Neural cell (in vitro differentiated cells): Measurements from ENCODE around the gene VPS8. TPM values are rescaled to one million over a fixed set of nuclear protein-coding genes. Genes with fewer than 3 reads are reported as not detected.

Source experiments
- H2AFZ ChIP-seq: fragments of 200-600, 300-800 bp; sonication (generic), shearing (Covaris generic); 2 replicates; pipeline ENCODE4 v1.6.0; 2014; ENCODE audit warnings: low read depth, mild to moderate bottlenecking, antibody characterized with exemption, low read length, moderate library complexity
- H3F3A ChIP-seq: fragments of 200-600 bp; shearing (Covaris generic); 2 replicates; pipeline ENCODE4 v1.6.1; 2016; ENCODE audit warnings: mild to moderate bottlenecking, moderate library complexity, mixed read lengths, antibody characterized with exemption, low read length; ENCODE audit not compliant: insufficient read depth, poor library complexity, severe bottlenecking
- H3K27ac ChIP-seq: fragments of 200-600, 300-800 bp; sonication (generic), shearing (Covaris generic); 2 replicates; pipeline ENCODE4 v1.5.1; 2014; ENCODE audit warnings: mild to moderate bottlenecking, low read length, moderate library complexity
- H3K27me3 ChIP-seq: fragments of 300-800, 200-600 bp; sonication (generic), shearing (Covaris generic); 2 replicates; pipeline ENCODE4 v1.6.0; 2014; ENCODE audit warnings: mild to moderate bottlenecking, low read depth, low read length, moderate library complexity; ENCODE audit not compliant: insufficient read depth
- H3K36me3 ChIP-seq: fragments of 300-800, 200-600 bp; sonication (generic), shearing (Covaris generic); 2 replicates; pipeline ENCODE4 v1.5.1; 2014; ENCODE audit warnings: mild to moderate bottlenecking, antibody characterized with exemption, low read length, moderate library complexity; ENCODE audit not compliant: insufficient read depth
- H3K4me2 ChIP-seq: fragments of 300-800, 200-600 bp; sonication (generic), shearing (Covaris generic); 2 replicates; pipeline ENCODE4 v1.6.0; 2014; ENCODE audit warnings: mild to moderate bottlenecking, low read length
- H3K4me3 ChIP-seq: fragments of 300-800, 200-600 bp; sonication (generic), shearing (Covaris generic); 2 replicates; pipeline ENCODE4 v1.5.1; 2014; ENCODE audit warnings: mild to moderate bottlenecking, low read length, moderate library complexity
- H3K79me2 ChIP-seq: fragments of 200-600 bp; shearing (Covaris generic); replicated peaks from 2 replicates; pipeline ENCODE4 v1.6.0; 2014; ENCODE audit warnings: mild to moderate bottlenecking, low read length, moderate library complexity; ENCODE audit not compliant: insufficient read depth
- H3K9ac ChIP-seq: fragments of 300-800, 200-600 bp; sonication (generic), shearing (Covaris generic); 2 replicates; pipeline ENCODE4 v1.6.1; 2016; ENCODE audit warnings: mild to moderate bottlenecking, low read length, mixed read lengths
- H3K9me2 ChIP-seq: fragments of 200-600 bp; shearing (Covaris generic); 2 replicates; pipeline ENCODE4 v1.6.1; 2016; ENCODE audit warnings: mild to moderate bottlenecking, low read length, mixed read lengths; ENCODE audit not compliant: insufficient read depth
- H3K9me3 ChIP-seq: fragments of 200-600, 300-800 bp; sonication (generic), shearing (Covaris generic); 2 replicates; pipeline ENCODE4 v1.6.1; 2016; ENCODE audit warnings: mild to moderate bottlenecking, mixed run types, low read length, moderate library complexity, mixed read lengths
- H4K20me1 ChIP-seq: fragments of 200-600 bp; shearing (Covaris generic); 2 replicates; pipeline ENCODE4 v1.6.1; 2016; ENCODE audit warnings: mild to moderate bottlenecking, mixed run types; ENCODE audit not compliant: insufficient read depth
- CTCF ChIP-seq: fragments of 450-650 bp; IDR thresholded peaks from 2 replicates; pipeline ENCODE4 v1.5.1; 2014; ENCODE audit warnings: antibody characterized with exemption, mild to moderate bottlenecking, moderate library complexity; ENCODE audit not compliant: poor library complexity, severe bottlenecking
- EP300 ChIP-seq: fragments of 450-650 bp; conservative IDR thresholded peaks from 2 replicates; pipeline ENCODE4 v1.6.1; 2014; ENCODE audit warnings: antibody characterized with exemption, mild to moderate bottlenecking, moderate library complexity; ENCODE audit not compliant: poor library complexity, severe bottlenecking
- EZH2 ChIP-seq: fragments of 200-600, 300-800 bp; shearing (Covaris generic), sonication (generic); IDR thresholded peaks from 2 replicates; pipeline ENCODE4 v1.6.1; 2014; ENCODE audit warnings: antibody characterized with exemption, low read length, borderline replicate concordance, mild to moderate bottlenecking; ENCODE audit not compliant: insufficient read depth, poor library complexity, severe bottlenecking
- MXI1 ChIP-seq: fragments of 450-650 bp; conservative IDR thresholded peaks from 2 replicates; pipeline ENCODE4 v1.6.1; 2014; ENCODE audit warnings: antibody characterized with exemption, mild to moderate bottlenecking; ENCODE audit not compliant: poor library complexity, severe bottlenecking
- POLR2AphosphoS5 ChIP-seq: IDR thresholded peaks from 2 replicates; pipeline ENCODE4 v1.6.1; 2012
- RAD21 ChIP-seq: fragments of 450-650 bp; conservative IDR thresholded peaks from 2 replicates; pipeline ENCODE4 v1.6.1; 2014; ENCODE audit warnings: antibody characterized with exemption, mild to moderate bottlenecking, moderate library complexity
- REST ChIP-seq: IDR thresholded peaks from 2 replicates; pipeline ENCODE4 v1.6.1; 2012; ENCODE audit warnings: borderline replicate concordance
- SMC3 ChIP-seq: fragments of 450-650 bp; conservative IDR thresholded peaks from 2 replicates; pipeline ENCODE4 v1.6.1; 2014; ENCODE audit warnings: antibody characterized with exemption, mild to moderate bottlenecking, moderate library complexity; ENCODE audit not compliant: poor library complexity
- TAF1 ChIP-seq: IDR thresholded peaks from 2 replicates; pipeline ENCODE4 v1.6.1; 2012; ENCODE audit warnings: low read depth
- polyA plus RNA-seq: library from polyadenylated mRNA; depleted of rRNA; stranded (reverse); fragments of >200 nt; gene quantifications from 2 replicates; pipeline ENCODE4 v1.2.3, GENCODE V29; 2014

VPS8 gene
- polyA plus RNA-seq, 1 donor from 2014 or later = 146 TPM

GRCh38 chr3:184985586-184985985 lies 173.6 kb downstream of the VPS8 start:
- H3K27ac ChIP-seq = no peak overlapping the region
- H2AFZ ChIP-seq = no peak overlapping the region
- no peaks in the 10 kb centered on the region for H3K9me3 ChIP-seq
- H3K4me2 ChIP-seq = no peak overlapping the region
- TF ChIP-seq TAF1 (no peak), RAD21 (no peak), EZH2 (no peak), POLR2AphosphoS5 (no peak), EP300 (no peak), CTCF (no peak), REST (no peak), MXI1 (no peak), SMC3 (no peak)
- H3K27me3 ChIP-seq = no peaks in the 10 kb centered on the region
- H3K4me3 ChIP-seq = no peak overlapping the region
- no peaks in the 10 kb centered on the region for H3K36me3 ChIP-seq
- H3F3A ChIP-seq = no peaks in the 10 kb centered on the region
- no peaks in the 10 kb centered on the region for H3K79me2 ChIP-seq
- H3K9ac ChIP-seq = no peak overlapping the region
- no peaks in the 10 kb centered on the region for H4K20me1 ChIP-seq
- H3K9me2 ChIP-seq = no peaks in the 10 kb centered on the region

GRCh38 chr3:184986366-184986889 lies 174.5 kb downstream of the VPS8 start:
- H3K4me2 ChIP-seq = no peak overlapping the region
- no peak overlapping the region for H3K4me3 ChIP-seq
- H3K79me2 ChIP-seq = no peaks in the 10 kb centered on the region
- no peak overlapping the region for H3K27ac ChIP-seq
- no peaks in the 10 kb centered on the region for H3K9me3 ChIP-seq
- no peaks in the 10 kb centered on the region for H3K9me2 ChIP-seq
- H3K36me3 ChIP-seq = no peaks in the 10 kb centered on the region
- no peak overlapping the region for H2AFZ ChIP-seq
- TF ChIP-seq CTCF (no peak), POLR2AphosphoS5 (no peak), RAD21 (no peak), REST (no peak), SMC3 (no peak), EP300 (no peak), MXI1 (no peak), EZH2 (no peak), TAF1 (no peak)
- H3K9ac ChIP-seq = no peak overlapping the region
- H3K27me3 ChIP-seq = no peaks in the 10 kb centered on the region
- no peaks in the 10 kb centered on the region for H4K20me1 ChIP-seq
- no peaks in the 10 kb centered on the region for H3F3A ChIP-seq
